Measurements from ENCODE around the gene EFCAB6.

- TF ChIP-seq CEBPB (IDR thresholded peaks at IDR 0.05) (no peak), CTCF (IDR thresholded peaks at IDR 0.05) (no peak)
Measured at GRCh38 chr22:43827003-43827735, 15.1 kb upstream of the EFCAB6 start.
